Posterior cingulate gyrus (tissue), 11 donors: ENCODE data around the gene SOCS1.

Experiments
- DNase-seq, 10 donors: peaks; one replicate each; pipeline versions ENCODE4 v3.0.0 to v3.0.0-alpha.2; 2020 to 2021; ENCODE audit warnings: mixed read lengths in 3 of 10
- intact Hi-C: fragments of 100-400 bp; cut with DNase I; formaldehyde crosslinking; loops from one replicate; pipeline ENCODE4 v1.15.1; 2023

Gene SOCS1

GRCh38 chr16:11250091-11250785, 5.8 kb downstream of the SOCS1 start:
- intact Hi-C loops, result no loop called here
- peak in 1 of 10 donors; percentile 68 for DNase-seq

- intact Hi-C loops, result no loop called here
- peak in 1 of 10 donors; percentile 75 for DNase-seq
Observed at GRCh38 chr16:11249233-11250061, 6.6 kb downstream of the SOCS1 start.

GRCh38 chr16:11248133-11248532, 7.9 kb downstream of the SOCS1 start:
- DNase-seq, result peak in 1 of 10 donors; percentile 16
- intact Hi-C loops, result no loop called here

GRCh38 chr16:11245988-11246387, 10.0 kb downstream of the SOCS1 start:
- DNase-seq, result peak in 1 of 10 donors; percentile 0
- intact Hi-C loops, result no loop called here

- no peak for DNase-seq
- intact Hi-C loops, result no loop called here
Observed at GRCh38 chr16:11245222-11245737, 10.7 kb downstream of the SOCS1 start.

- intact Hi-C loops, result no loop called here
- peak in 1 of 10 donors; percentile 58 for DNase-seq
Observed at GRCh38 chr16:11242658-11243057, 13.3 kb downstream of the SOCS1 start.

- intact Hi-C loops, result no loop called here
- no peak for DNase-seq
Observed at GRCh38 chr16:11241480-11242204, 14.4 kb downstream of the SOCS1 start.

GRCh38 chr16:11240636-11241473, 15.1 kb downstream of the SOCS1 start:
- intact Hi-C loops, result no loop called here
- DNase-seq, result no peak

GRCh38 chr16:11239644-11240632, 16.1 kb downstream of the SOCS1 start:
- no peak for DNase-seq
- intact Hi-C loops, result no loop called here

GRCh38 chr16:11238272-11239202, 17.5 kb downstream of the SOCS1 start:
- peak in 1 of 10 donors; percentile 63 for DNase-seq
- intact Hi-C loops, result no loop called here

- intact Hi-C loops, result no loop called here
- DNase-seq, result peak in 1 of 10 donors; percentile 20
Observed at GRCh38 chr16:11236461-11237254, 19.3 kb downstream of the SOCS1 start.

- intact Hi-C loops, result no loop called here
- peak in 1 of 10 donors; percentile 20 for DNase-seq
Observed at GRCh38 chr16:11235703-11235991, 20.4 kb downstream of the SOCS1 start.

GRCh38 chr16:11234884-11235702, 20.9 kb downstream of the SOCS1 start:
- DNase-seq, result peak in 1 of 10 donors; percentile 24
- intact Hi-C loops, result no loop called here

GRCh38 chr16:11233727-11234376, 22.2 kb downstream of the SOCS1 start:
- DNase-seq, result peak in 1 of 10 donors; percentile 17
- intact Hi-C loops, result no loop called here

- intact Hi-C loops, result no loop called here
- peak in 2 of 10 donors; percentile 83 to 90 for DNase-seq
Observed at GRCh38 chr16:11232852-11233726, 22.9 kb downstream of the SOCS1 start.
